Osteoblast (primary cell): Measurements from ENCODE around the gene SCN7A. TPM values are rescaled to one million over a fixed set of nuclear protein-coding genes. Genes with fewer than 3 reads are reported as not detected.

Source experiments
- DNase-seq: peaks from one replicate; pipeline ENCODE4 v3.0.0; 2011; ENCODE audit warnings: low spot score, mixed read lengths; ENCODE audit not compliant: insufficient read length; ENCODE audit errors: missing footprints
- H2AFZ ChIP-seq: 2 replicates; pipeline ENCODE4 v1.6.0; 2011; ENCODE audit warnings: mild to moderate bottlenecking, low read length
- H3K27ac ChIP-seq: 2 replicates; pipeline ENCODE4 v1.5.1; 2011; ENCODE audit warnings: mild to moderate bottlenecking, low read depth, low read length, moderate library complexity
- H3K27me3 ChIP-seq: 2 replicates; pipeline ENCODE4 v1.6.0; 2012; ENCODE audit warnings: mild to moderate bottlenecking, control low read depth, inconsistent platforms, low read length, moderate library complexity; ENCODE audit not compliant: insufficient read depth
- H3K36me3 ChIP-seq: 2 replicates; pipeline ENCODE4 v1.5.1; 2011; ENCODE audit warnings: mild to moderate bottlenecking, low read length, control low read depth, moderate library complexity; ENCODE audit not compliant: insufficient read depth
- H3K4me1 ChIP-seq: 2 replicates; pipeline ENCODE4 v1.5.1; 2011; ENCODE audit warnings: mild to moderate bottlenecking, low read length, control low read depth, moderate library complexity; ENCODE audit not compliant: insufficient read depth
- H3K4me2 ChIP-seq: 2 replicates; pipeline ENCODE4 v1.6.0; 2011; ENCODE audit warnings: mild to moderate bottlenecking, low read length; ENCODE audit not compliant: insufficient read depth
- H3K4me3 ChIP-seq: fragments of 200-600 bp; sonication (generic); 3 replicates; pipeline ENCODE4 v1.5.1; 2012; ENCODE audit warnings: mild to moderate bottlenecking, low read length, inconsistent platforms; ENCODE audit not compliant: insufficient read depth
- H3K79me2 ChIP-seq: 2 replicates; pipeline ENCODE4 v1.6.0; 2012; ENCODE audit warnings: mild to moderate bottlenecking, low read length, control low read depth, inconsistent platforms; ENCODE audit not compliant: insufficient read depth
- H3K9me3 ChIP-seq: 2 replicates; pipeline ENCODE4 v1.5.1; 2011; ENCODE audit warnings: low read depth, low read length, control low read depth
- H4K20me1 ChIP-seq: 2 replicates; pipeline ENCODE4 v1.6.0; 2012; ENCODE audit warnings: mild to moderate bottlenecking, low read length, control low read depth; ENCODE audit not compliant: insufficient read depth
- total RNA-seq: library from RNA; depleted of rRNA; stranded (reverse); fragments of >200 nt; gene quantifications from 2 replicates; pipeline ENCODE4 v1.2.3, GENCODE V29; 2012
- TF ChIP-seq, protein P1 (sequence below): IDR thresholded peaks from 2 replicates; pipeline ENCODE4 v1.5.1; 2011; ENCODE audit warnings: mild to moderate bottlenecking, low read depth, low read length, moderate library complexity; ENCODE audit errors: extremely low read depth

Gene SCN7A
- total RNA-seq, 1 donor, result not detected

GRCh38 chr2:166520604-166521003 is 26.6 kb upstream of the SCN7A start:
- Histone ChIP-seq H3K9me3 (no peaks in the 10 kb centered on the region), H3K79me2 (no peaks in the 10 kb centered on the region), H3K27ac (no peak overlapping the region), H4K20me1 (no peaks in the 10 kb centered on the region), H3K4me3 (no peak overlapping the region), H3K4me1 (no peaks in the 10 kb centered on the region), H3K4me2 (no peak overlapping the region), H3K27me3 (no peaks in the 10 kb centered on the region), H2AFZ (no peak overlapping the region), H3K36me3 (no peaks in the 10 kb centered on the region)
- TF ChIP-seq, protein P1, sequence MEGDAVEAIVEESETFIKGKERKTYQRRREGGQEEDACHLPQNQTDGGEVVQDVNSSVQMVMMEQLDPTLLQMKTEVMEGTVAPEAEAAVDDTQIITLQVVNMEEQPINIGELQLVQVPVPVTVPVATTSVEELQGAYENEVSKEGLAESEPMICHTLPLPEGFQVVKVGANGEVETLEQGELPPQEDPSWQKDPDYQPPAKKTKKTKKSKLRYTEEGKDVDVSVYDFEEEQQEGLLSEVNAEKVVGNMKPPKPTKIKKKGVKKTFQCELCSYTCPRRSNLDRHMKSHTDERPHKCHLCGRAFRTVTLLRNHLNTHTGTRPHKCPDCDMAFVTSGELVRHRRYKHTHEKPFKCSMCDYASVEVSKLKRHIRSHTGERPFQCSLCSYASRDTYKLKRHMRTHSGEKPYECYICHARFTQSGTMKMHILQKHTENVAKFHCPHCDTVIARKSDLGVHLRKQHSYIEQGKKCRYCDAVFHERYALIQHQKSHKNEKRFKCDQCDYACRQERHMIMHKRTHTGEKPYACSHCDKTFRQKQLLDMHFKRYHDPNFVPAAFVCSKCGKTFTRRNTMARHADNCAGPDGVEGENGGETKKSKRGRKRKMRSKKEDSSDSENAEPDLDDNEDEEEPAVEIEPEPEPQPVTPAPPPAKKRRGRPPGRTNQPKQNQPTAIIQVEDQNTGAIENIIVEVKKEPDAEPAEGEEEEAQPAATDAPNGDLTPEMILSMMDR, result no peak
- DNase-seq, result no peak

DNA sequence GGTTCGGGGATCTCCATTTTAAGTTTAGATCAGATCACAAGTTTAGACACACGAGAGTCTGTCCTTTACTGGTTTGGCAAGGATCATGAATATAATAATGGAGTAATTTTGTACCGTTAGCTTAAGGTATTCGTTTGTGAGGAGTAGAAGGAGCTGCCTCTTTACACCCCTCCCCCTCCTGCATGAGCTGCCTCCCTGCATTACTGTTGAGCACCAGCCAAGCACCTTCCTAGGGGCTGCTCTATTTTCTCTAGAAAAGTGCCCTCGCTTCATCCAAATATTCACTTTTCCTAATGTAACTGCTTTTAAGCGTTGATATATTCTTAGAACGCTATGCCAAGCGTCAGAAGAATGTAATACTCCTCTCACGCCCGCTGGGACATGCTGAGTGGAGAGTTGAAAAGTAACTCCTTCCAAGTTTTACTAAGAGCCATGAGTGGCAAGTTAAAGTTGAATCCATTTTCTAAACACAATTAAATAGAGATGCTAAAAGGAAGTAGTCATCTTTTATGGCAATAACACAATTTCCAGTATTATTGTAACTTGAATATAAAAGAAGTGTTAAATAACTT is 25.4 kb upstream of the SCN7A start:
- H4K20me1 ChIP-seq, result no peaks in the 10 kb centered on the region
- no peak overlapping the region for H3K27ac ChIP-seq
- H3K36me3 ChIP-seq, result no peaks in the 10 kb centered on the region
- no peaks in the 10 kb centered on the region for H3K79me2 ChIP-seq
- peak; percentile 10 for DNase-seq
- H3K4me2 ChIP-seq, result no peak overlapping the region
- no peak overlapping the region for H2AFZ ChIP-seq
- H3K9me3 ChIP-seq, result no peaks in the 10 kb centered on the region
- no peak overlapping the region for H3K4me3 ChIP-seq
- H3K4me1 ChIP-seq, result no peaks in the 10 kb centered on the region
- TF ChIP-seq, protein P1, result no peak
- no peaks in the 10 kb centered on the region for H3K27me3 ChIP-seq

DNA sequence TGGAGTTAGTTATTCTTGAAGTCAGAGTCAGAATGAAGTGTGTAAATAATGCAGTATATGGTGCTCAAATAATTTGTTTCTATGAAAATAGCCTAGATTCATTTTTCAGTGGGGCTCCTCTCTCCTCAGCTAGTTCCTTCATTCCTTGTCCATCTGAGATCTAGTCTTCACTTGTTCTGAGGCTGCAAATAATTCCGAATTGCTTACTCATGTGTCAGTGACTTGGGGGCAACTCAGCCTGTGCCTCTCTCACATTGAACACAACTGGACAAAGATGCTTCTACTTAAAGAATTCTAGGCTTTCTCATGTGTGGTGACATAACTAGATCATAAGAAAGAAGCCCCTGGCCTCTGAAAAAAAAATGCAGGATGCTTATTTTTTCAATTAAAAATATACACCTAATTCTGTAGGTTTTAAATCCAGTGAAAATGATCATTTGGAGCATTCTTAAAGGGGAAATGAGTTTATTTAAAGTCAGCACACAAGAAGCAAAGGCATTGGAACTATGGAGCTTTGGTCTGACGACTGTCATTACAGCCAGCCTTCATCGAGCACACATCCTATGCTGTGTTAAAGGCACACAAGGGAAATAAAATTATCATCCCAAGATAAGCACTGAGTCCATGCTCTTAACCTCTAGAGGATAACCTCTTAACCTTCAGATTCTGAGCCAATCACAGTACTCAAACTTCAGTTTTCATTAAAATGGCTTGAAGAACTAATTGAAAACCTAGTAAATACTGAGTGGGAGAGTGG is 24.8 kb upstream of the SCN7A start:
- Histone ChIP-seq H3K79me2 (no peaks in the 10 kb centered on the region), H3K36me3 (no peaks in the 10 kb centered on the region), H2AFZ (no peak overlapping the region), H3K4me2 (no peak overlapping the region), H3K27ac (no peak overlapping the region), H3K4me3 (no peak overlapping the region), H3K9me3 (no peaks in the 10 kb centered on the region), H3K4me1 (no peaks in the 10 kb centered on the region), H3K27me3 (no peaks in the 10 kb centered on the region), H4K20me1 (no peaks in the 10 kb centered on the region)
- DNase-seq, result no peak
- TF ChIP-seq, protein P1, result no peak

- no peak for DNase-seq
- Histone ChIP-seq H3K4me2 (no peak overlapping the region), H3K36me3 (no peaks in the 10 kb centered on the region), H3K4me1 (no peaks in the 10 kb centered on the region), H3K9me3 (no peaks in the 10 kb centered on the region), H3K27ac (no peak overlapping the region), H2AFZ (no peak overlapping the region), H3K79me2 (no peaks in the 10 kb centered on the region), H3K27me3 (no peaks in the 10 kb centered on the region), H3K4me3 (no peak overlapping the region), H4K20me1 (no peaks in the 10 kb centered on the region)
- TF ChIP-seq, protein P1, result no peak
Measured at GRCh38 chr2:166517533-166518061, 23.5 kb upstream of the SCN7A start.
